ENCODE results near the gene ZRANB3. TPM values are rescaled to one million over a fixed set of nuclear protein-coding genes. Genes with fewer than 3 reads are reported as not detected.
"Not testable (repeated sequence)": the region's sequence is repeated elsewhere in the genome, so short reads cannot be mapped to it uniquely, and the experiment has no call there.

Gene ZRANB3
- total RNA-seq, 1 experiment from 2014 or later: 17.1 TPM

DNA sequence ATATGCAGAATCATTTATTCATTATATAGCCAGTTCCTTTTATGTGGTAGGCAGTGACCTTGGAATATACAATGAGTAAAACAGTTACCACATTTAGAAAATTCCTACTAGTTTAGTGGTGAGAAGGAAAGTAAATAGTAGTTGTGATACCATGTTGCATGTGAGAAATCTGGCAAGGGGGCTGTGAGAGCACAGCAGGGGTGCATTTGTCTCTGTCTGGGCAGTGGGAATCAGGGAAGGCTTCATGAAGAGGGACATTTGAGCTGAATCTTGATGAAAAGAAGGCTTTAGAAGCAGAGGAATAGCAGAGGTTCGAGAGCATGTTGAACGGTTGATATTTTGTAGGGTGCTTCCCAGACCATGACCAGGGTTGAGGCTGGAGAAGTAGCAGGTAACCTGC is 400.3 kb downstream of the ZRANB3 start:
- intact Hi-C loops (cut with micrococcal nuclease; ENCODE audit: unreplicated experiment): no loop called here
- no peaks in the 10 kb centered on the region for H3K27me3 ChIP-seq (replicated peaks; ENCODE audit: insufficient read depth, low read depth, low read length, poor library complexity)
- ChIA-PET POLR2A (ENCODE audit: low non-redundant PET) (no interaction called here), CTCF (no interaction called here)
- no peaks in the 10 kb centered on the region for H3K4me1 ChIP-seq (ENCODE audit: insufficient read depth, low read length, poor library complexity, severe bottlenecking)
- no TSS peak for BruUV-seq (replicated peaks)
- TF ChIP-seq CTCF (conservative IDR thresholded peaks at IDR 0.05; ENCODE audit: low read depth, low read length) (no peak), EZH2 (IDR thresholded peaks at IDR 0.05; ENCODE audit: borderline replicate concordance, low read depth, low read length, poor library complexity, severe bottlenecking) (no peak)
- no peaks in the 10 kb centered on the region for H3K9me3 ChIP-seq (ENCODE audit: low read depth, low read length, poor library complexity, severe bottlenecking)
- no peak for DNase-seq (ENCODE audit: low spot score)
- H3K27ac ChIP-seq (ENCODE audit: low read depth, low read length, poor library complexity, severe bottlenecking): no peak overlapping the region
- H3K36me3 ChIP-seq (ENCODE audit: insufficient read depth, low read length, poor library complexity, severe bottlenecking): peaks cover 19% of the 10 kb centered on the region
- no peak overlapping the region for H3K4me3 ChIP-seq (ENCODE audit: low read depth, low read length, poor library complexity, severe bottlenecking)

- ChIA-PET POLR2A (ENCODE audit: low non-redundant PET) (no interaction called here), CTCF (no interaction called here)
- H3K4me3 ChIP-seq (ENCODE audit: low read depth, low read length, poor library complexity, severe bottlenecking): no peak overlapping the region
- peaks cover 3% of the 10 kb centered on the region for H3K36me3 ChIP-seq (ENCODE audit: insufficient read depth, low read length, poor library complexity, severe bottlenecking)
- no peak overlapping the region for H3K27ac ChIP-seq (ENCODE audit: low read depth, low read length, poor library complexity, severe bottlenecking)
- H3K27me3 ChIP-seq (replicated peaks; ENCODE audit: insufficient read depth, low read depth, low read length, poor library complexity): no peaks in the 10 kb centered on the region
- H3K4me1 ChIP-seq (ENCODE audit: insufficient read depth, low read length, poor library complexity, severe bottlenecking): no peaks in the 10 kb centered on the region
- TF ChIP-seq EZH2 (IDR thresholded peaks at IDR 0.05; ENCODE audit: borderline replicate concordance, low read depth, low read length, poor library complexity, severe bottlenecking): no peak
- BruUV-seq (replicated peaks): no TSS peak
- DNase-seq (ENCODE audit: low spot score): no peak
- no peaks in the 10 kb centered on the region for H3K9me3 ChIP-seq (ENCODE audit: low read depth, low read length, poor library complexity, severe bottlenecking)
- intact Hi-C loops (cut with micrococcal nuclease; ENCODE audit: unreplicated experiment): no loop called here
These were observed 405.1 kb downstream of the ZRANB3 start for GRCh38 chr2:135125940-135126339.

GRCh38 chr2:135124924-135125886 is 405.8 kb downstream of the ZRANB3 start:
- DNase-seq (ENCODE audit: low spot score): no peak
- Histone ChIP-seq H3K4me3 (ENCODE audit: low read depth, low read length, poor library complexity, severe bottlenecking) (no peak overlapping the region), H3K27ac (ENCODE audit: low read depth, low read length, poor library complexity, severe bottlenecking) (no peak overlapping the region), H3K36me3 (ENCODE audit: insufficient read depth, low read length, poor library complexity, severe bottlenecking) (peaks cover 3% of the 10 kb centered on the region), H3K27me3 (replicated peaks; ENCODE audit: insufficient read depth, low read depth, low read length, poor library complexity) (no peaks in the 10 kb centered on the region), H3K4me1 (ENCODE audit: insufficient read depth, low read length, poor library complexity, severe bottlenecking) (no peaks in the 10 kb centered on the region), H3K9me3 (ENCODE audit: low read depth, low read length, poor library complexity, severe bottlenecking) (no peaks in the 10 kb centered on the region)
- intact Hi-C loops (cut with micrococcal nuclease; ENCODE audit: unreplicated experiment): no loop called here
- CTCF ChIA-PET: no interaction called here
- no peak for TF ChIP-seq CTCF (conservative IDR thresholded peaks at IDR 0.05; ENCODE audit: low read depth, low read length)
- TF ChIP-seq EZH2 (IDR thresholded peaks at IDR 0.05; ENCODE audit: borderline replicate concordance, low read depth, low read length, poor library complexity, severe bottlenecking): no peak
- no TSS peak for BruUV-seq (replicated peaks)
- POLR2A ChIA-PET (ENCODE audit: low non-redundant PET): no interaction called here

DNA sequence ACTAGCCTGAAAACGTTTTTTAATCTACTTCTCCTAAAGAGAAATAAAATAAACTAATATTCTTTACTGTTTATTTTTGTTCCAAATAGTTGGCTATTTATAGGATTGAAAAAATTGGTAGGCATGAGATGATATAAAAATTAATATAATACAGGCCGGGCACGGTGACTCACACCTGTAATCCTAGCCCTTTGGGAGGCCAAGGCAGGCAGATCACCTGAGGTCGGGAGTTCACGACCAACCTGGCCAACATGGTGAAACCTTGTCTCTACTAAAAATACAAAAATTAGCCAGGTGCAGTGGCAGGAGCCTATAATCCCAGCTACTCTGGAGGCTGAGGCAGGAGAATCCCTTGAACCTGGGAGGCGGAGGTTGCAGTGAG is 409.4 kb downstream of the ZRANB3 start:
- CTCF ChIA-PET; BruUV-seq (replicated peaks); H3K4me1 ChIP-seq (ENCODE audit: insufficient read depth, low read length, poor library complexity, severe bottlenecking); H3K27me3 ChIP-seq (replicated peaks; ENCODE audit: insufficient read depth, low read depth, low read length, poor library complexity); H3K36me3 ChIP-seq (ENCODE audit: insufficient read depth, low read length, poor library complexity, severe bottlenecking); intact Hi-C loops (cut with micrococcal nuclease; ENCODE audit: unreplicated experiment); POLR2A ChIA-PET (ENCODE audit: low non-redundant PET); H3K4me3 ChIP-seq (ENCODE audit: low read depth, low read length, poor library complexity, severe bottlenecking); H3K9me3 ChIP-seq (ENCODE audit: low read depth, low read length, poor library complexity, severe bottlenecking); DNase-seq (ENCODE audit: low spot score); H3K27ac ChIP-seq (ENCODE audit: low read depth, low read length, poor library complexity, severe bottlenecking): not testable (repeated sequence)

Measured in A673 (cell line).